C4-2B (cell line): Measurements from ENCODE around the gene HEYL.
"Not testable (repeated sequence)": the region's sequence is repeated elsewhere in the genome, so short reads cannot be mapped to it uniquely, and the experiment has no call there.

Experiments used
- H3K27ac ChIP-seq: fragments of 450-650 bp; 2 replicates; pipeline ENCODE4 v1.5.1; 2017
- CTCF ChIP-seq: fragments of 450-650 bp; conservative IDR thresholded peaks from 2 replicates; pipeline ENCODE4 v1.5.1; 2017; ENCODE audit warnings: mild to moderate bottlenecking
- ZFX ChIP-seq: fragments of 450-650 bp; IDR thresholded peaks from 2 replicates; pipeline ENCODE4 v1.6.1; 2017

Gene HEYL

GRCh38 chr1:39608921-39609320, 30.5 kb downstream of the HEYL start:
- no peak overlapping the region for H3K27ac ChIP-seq
- TF ChIP-seq ZFX (no peak), CTCF (no peak)

GRCh38 chr1:39603677-39604076, 35.8 kb downstream of the HEYL start:
- not testable (repeated sequence) for H3K27ac ChIP-seq

GRCh38 chr1:39601667-39602255, 37.7 kb downstream of the HEYL start:
- H3K27ac ChIP-seq, result not testable (repeated sequence)

GRCh38 chr1:39596163-39596562, 43.3 kb downstream of the HEYL start:
- TF ChIP-seq ZFX (no peak), CTCF (no peak)
- no peak overlapping the region for H3K27ac ChIP-seq

GRCh38 chr1:39593386-39593785, 46.1 kb downstream of the HEYL start:
- TF ChIP-seq CTCF, result no peak
- no peak for TF ChIP-seq ZFX
- no peak overlapping the region for H3K27ac ChIP-seq

GRCh38 chr1:39592069-39592468, 47.4 kb downstream of the HEYL start:
- H3K27ac ChIP-seq, result no peak overlapping the region
- TF ChIP-seq ZFX, result no peak
- no peak for TF ChIP-seq CTCF

- TF ChIP-seq CTCF, result no peak
- no peak for TF ChIP-seq ZFX
- no peak overlapping the region for H3K27ac ChIP-seq
Measured at GRCh38 chr1:39590546-39590945, 48.9 kb downstream of the HEYL start.

GRCh38 chr1:39585933-39586332, 53.5 kb downstream of the HEYL start:
- no peak for TF ChIP-seq CTCF
- TF ChIP-seq ZFX, result no peak
- no peak overlapping the region for H3K27ac ChIP-seq
